WTC11 (cell line): ENCODE measurements around the gene HYAL1.

Source experiments
- ATF3 ChIP-seq: sonication (generic); formaldehyde crosslinking; conservative IDR thresholded peaks from 2 replicates; pipeline ENCODE4 v1.8.1; 2022; ENCODE audit warnings: mild to moderate bottlenecking, missing genetic modification reagents
- CREB1 ChIP-seq: sonication (generic); formaldehyde crosslinking; IDR thresholded peaks from 2 replicates; pipeline ENCODE4 v1.8.0; 2023; ENCODE audit warnings: mild to moderate bottlenecking, missing genetic modification reagents
- CTCF ChIP-seq: fragments of 200-600 bp; IDR thresholded peaks from 2 replicates; pipeline ENCODE4 v1.8.0; 2022; ENCODE audit warnings: antibody characterized with exemption
- FOXJ3 ChIP-seq: sonication (generic); formaldehyde crosslinking; IDR thresholded peaks from 2 replicates; pipeline ENCODE4 v1.9.0; 2021; ENCODE audit warnings: missing genetic modification reagents, mild to moderate bottlenecking, borderline replicate concordance
- MYBL2 ChIP-seq: sonication (generic); formaldehyde crosslinking; IDR thresholded peaks from 2 replicates; pipeline ENCODE4 v1.8.1; 2023; ENCODE audit warnings: mild to moderate bottlenecking, moderate library complexity, missing genetic modification reagents
- NR2C2 ChIP-seq: sonication (generic); formaldehyde crosslinking; IDR thresholded peaks from 2 replicates; pipeline ENCODE4 v1.8.0; 2022; ENCODE audit warnings: mild to moderate bottlenecking, missing genetic modification reagents
- PRDM15 ChIP-seq: sonication (generic); formaldehyde crosslinking; IDR thresholded peaks from 2 replicates; pipeline ENCODE4 v1.8.0; 2022; ENCODE audit warnings: missing genetic modification reagents

- TF ChIP-seq MYBL2 (CRISPR knock-in tag) (no peak), CTCF (no peak), CREB1 (no peak), ATF3 (no peak), NR2C2 (CRISPR knock-in tag) (no peak), PRDM15 (no peak), FOXJ3 (CRISPR knock-in tag) (no peak)
These were observed 23.9 kb downstream of the HYAL1 start for GRCh38 chr3:50279255-50280016.
